Measurements from ENCODE around the gene MYO5A. TPM values are rescaled to one million over a fixed set of nuclear protein-coding genes. Genes with fewer than 3 reads are reported as not detected.

Gene MYO5A
- total RNA-seq, 1 donor from 2014 or later: 41.0 TPM

DNA sequence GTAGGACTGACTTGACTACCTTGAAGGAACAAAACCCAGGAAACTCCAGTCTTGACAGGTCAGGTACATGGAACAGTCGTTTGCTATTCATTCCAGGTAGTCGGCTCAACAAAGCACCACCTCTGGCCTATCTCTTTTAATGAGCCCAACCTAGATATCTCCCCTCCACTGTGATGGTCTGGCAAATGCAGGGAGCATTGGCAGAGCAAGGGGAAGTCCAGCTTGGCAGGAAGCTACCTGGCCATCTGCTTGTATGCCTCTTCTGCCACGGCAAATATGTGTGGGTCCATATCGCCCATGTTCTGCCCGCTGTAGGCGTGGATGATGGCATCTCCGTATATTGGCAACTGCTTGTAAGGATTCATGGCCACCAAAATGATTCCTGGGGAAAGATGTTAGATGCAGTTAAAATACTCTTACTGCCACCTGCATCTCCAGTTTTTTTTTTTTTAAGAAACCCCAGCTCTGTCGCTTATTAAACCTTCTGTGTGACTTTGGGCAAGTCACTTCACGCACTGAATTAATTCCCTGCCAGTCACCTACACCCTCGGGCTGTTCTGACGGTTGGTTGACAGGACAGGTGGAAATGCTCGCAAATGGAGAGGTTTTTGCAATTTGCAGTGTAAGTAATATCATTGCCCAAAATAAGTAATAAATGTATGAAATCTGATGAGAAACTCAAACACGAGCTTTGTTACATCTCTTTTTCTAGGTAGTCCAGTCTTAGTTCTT, 249.9 kb downstream of the MYO5A start:
- Mint-ChIP-seq H3K4me1 (ENCODE audit: low read depth) (no peaks in the 10 kb centered on the region), H3K4me3 (ENCODE audit: unreplicated experiment) (no peak overlapping the region), H3K27ac (ENCODE audit: unreplicated experiment) (no peak overlapping the region), H3K36me3 (ENCODE audit: low read depth) (peaks cover 3% of the 10 kb centered on the region), H3K27me3 (ENCODE audit: low read depth) (no peaks in the 10 kb centered on the region), H3K9me3 (ENCODE audit: low read depth) (no peaks in the 10 kb centered on the region)
- TF ChIP-seq, protein P1, sequence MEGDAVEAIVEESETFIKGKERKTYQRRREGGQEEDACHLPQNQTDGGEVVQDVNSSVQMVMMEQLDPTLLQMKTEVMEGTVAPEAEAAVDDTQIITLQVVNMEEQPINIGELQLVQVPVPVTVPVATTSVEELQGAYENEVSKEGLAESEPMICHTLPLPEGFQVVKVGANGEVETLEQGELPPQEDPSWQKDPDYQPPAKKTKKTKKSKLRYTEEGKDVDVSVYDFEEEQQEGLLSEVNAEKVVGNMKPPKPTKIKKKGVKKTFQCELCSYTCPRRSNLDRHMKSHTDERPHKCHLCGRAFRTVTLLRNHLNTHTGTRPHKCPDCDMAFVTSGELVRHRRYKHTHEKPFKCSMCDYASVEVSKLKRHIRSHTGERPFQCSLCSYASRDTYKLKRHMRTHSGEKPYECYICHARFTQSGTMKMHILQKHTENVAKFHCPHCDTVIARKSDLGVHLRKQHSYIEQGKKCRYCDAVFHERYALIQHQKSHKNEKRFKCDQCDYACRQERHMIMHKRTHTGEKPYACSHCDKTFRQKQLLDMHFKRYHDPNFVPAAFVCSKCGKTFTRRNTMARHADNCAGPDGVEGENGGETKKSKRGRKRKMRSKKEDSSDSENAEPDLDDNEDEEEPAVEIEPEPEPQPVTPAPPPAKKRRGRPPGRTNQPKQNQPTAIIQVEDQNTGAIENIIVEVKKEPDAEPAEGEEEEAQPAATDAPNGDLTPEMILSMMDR (IDR thresholded peaks at IDR 0.05): no peak
- DNase-seq (ENCODE audit: low spot score): no peak

DNA sequence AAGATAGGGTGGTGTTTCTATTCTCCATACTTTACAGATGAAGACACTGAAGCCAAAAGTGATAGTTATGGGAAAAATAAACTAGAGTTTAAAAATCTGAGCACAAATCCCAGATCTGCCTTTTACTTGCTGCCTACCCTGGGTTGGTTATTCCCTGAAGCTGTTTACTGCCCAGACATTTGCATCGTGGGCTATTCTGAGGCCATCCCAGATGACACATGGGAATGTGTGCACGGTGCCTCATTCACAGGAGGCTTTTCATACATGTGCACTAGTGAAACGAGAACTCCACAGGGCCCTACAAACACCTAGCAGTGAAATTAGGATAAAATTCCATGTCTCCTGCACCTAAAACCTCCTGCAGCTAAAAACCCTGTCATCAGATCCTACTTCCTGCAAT, 250.5 kb downstream of the MYO5A start:
- no peak for DNase-seq (ENCODE audit: low spot score)
- H3K9me3 Mint-ChIP-seq (ENCODE audit: low read depth): no peaks in the 10 kb centered on the region
- no peaks in the 10 kb centered on the region for H3K4me1 Mint-ChIP-seq (ENCODE audit: low read depth)
- H3K27me3 Mint-ChIP-seq (ENCODE audit: low read depth): no peaks in the 10 kb centered on the region
- H3K4me3 Mint-ChIP-seq (ENCODE audit: unreplicated experiment): no peak overlapping the region
- TF ChIP-seq, protein P1 (IDR thresholded peaks at IDR 0.05): no peak
- H3K36me3 Mint-ChIP-seq (ENCODE audit: low read depth): peaks cover 3% of the 10 kb centered on the region
- no peak overlapping the region for H3K27ac Mint-ChIP-seq (ENCODE audit: unreplicated experiment)

DNA sequence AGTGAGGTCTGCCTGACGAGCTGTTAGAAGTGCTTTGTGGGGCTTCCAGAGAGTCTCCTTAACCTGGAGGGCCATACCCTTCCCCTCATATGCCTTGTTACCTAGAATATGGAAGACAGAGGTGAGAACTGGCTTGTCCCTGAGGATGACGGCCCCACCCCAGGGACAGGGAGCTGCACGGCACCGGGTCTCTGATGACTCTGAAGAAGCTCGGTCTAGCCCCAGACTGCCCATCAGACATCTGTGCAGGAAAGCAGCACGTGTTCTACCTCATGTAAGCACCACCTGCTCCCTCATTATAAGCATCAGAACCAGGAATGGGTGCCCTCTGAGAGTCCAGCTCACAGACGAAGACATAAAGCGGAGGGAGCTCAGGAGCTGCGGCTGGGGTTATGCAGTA, 251.1 kb downstream of the MYO5A start:
- H3K27ac Mint-ChIP-seq (ENCODE audit: unreplicated experiment): no peak overlapping the region
- TF ChIP-seq, protein P1 (IDR thresholded peaks at IDR 0.05): no peak
- no peaks in the 10 kb centered on the region for H3K9me3 Mint-ChIP-seq (ENCODE audit: low read depth)
- no peaks in the 10 kb centered on the region for H3K4me1 Mint-ChIP-seq (ENCODE audit: low read depth)
- no peaks in the 10 kb centered on the region for H3K27me3 Mint-ChIP-seq (ENCODE audit: low read depth)
- peaks cover 3% of the 10 kb centered on the region for H3K36me3 Mint-ChIP-seq (ENCODE audit: low read depth)
- H3K4me3 Mint-ChIP-seq (ENCODE audit: unreplicated experiment): no peak overlapping the region
- DNase-seq (ENCODE audit: low spot score): no peak

DNA sequence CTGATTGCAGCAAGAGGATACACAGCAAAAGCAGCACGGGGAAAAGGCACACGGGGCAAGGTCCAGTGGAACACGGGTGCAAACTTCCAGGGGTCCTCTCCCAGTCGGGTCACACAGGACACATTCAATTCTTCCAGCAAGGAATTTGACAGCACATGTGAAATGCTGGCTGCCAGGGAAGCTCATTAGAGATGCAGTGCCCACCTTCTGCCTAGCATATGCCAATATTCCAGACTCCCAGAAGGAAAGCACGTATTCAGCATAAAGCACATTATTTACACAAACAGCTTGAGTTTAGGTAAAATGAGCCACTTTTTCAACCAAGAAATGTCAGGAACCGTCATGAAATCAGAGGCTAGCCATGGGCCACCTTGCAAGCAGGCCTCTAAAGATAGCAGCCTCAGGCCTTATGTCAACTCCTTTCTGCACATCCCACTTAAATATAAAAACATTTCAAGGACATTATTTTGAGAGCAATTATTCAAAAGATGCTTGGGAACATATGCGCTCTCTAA, 252.4 kb downstream of the MYO5A start:
- no peaks in the 10 kb centered on the region for H3K27me3 Mint-ChIP-seq (ENCODE audit: low read depth)
- H3K4me1 Mint-ChIP-seq (ENCODE audit: low read depth): no peaks in the 10 kb centered on the region
- no peak for DNase-seq (ENCODE audit: low spot score)
- peaks cover 5% of the 10 kb centered on the region for H3K36me3 Mint-ChIP-seq (ENCODE audit: low read depth)
- H3K4me3 Mint-ChIP-seq (ENCODE audit: unreplicated experiment): no peak overlapping the region
- TF ChIP-seq, protein P1 (IDR thresholded peaks at IDR 0.05): no peak
- H3K27ac Mint-ChIP-seq (ENCODE audit: unreplicated experiment): no peak overlapping the region
- no peaks in the 10 kb centered on the region for H3K9me3 Mint-ChIP-seq (ENCODE audit: low read depth)

DNA sequence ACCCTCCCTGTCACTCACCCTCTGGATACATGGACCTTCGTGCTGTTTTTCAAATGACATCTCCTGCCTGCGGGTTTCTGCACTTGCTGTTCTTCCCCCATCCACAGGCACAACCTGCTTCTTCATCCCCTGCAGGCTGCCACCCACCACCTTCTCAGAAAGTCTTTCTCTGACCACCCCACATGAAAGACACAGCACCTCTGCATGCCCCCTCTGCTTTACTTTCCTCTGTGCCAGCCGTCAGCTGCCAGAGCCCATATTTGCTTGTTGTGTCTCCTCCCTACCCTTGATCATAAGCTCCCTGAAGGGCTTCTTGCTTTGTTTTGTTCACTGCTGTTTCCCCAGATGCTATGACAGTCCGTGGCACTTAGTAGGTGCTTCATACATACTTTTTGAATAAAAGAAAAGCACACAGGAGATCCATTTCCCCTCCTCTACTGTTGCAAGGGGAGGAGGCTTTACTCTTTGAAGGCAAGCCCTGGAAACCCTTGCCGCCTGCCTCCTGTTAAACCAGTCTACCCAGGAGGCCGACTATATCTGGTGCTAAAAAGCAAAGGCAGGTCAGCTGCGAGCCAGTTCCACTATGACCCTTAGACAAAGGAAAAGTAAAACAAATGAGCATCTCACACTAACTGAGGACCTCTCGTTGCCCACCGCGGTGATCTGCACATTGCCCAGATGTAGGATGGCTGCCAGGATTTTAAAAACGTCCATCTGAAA, 265.0 kb downstream of the MYO5A start:
- Mint-ChIP-seq H3K27me3 (ENCODE audit: low read depth) (no peaks in the 10 kb centered on the region), H3K36me3 (ENCODE audit: low read depth) (no peaks in the 10 kb centered on the region), H3K27ac (ENCODE audit: unreplicated experiment) (no peak overlapping the region), H3K4me3 (ENCODE audit: unreplicated experiment) (no peak overlapping the region), H3K4me1 (ENCODE audit: low read depth) (peaks cover 13% of the 10 kb centered on the region), H3K9me3 (ENCODE audit: low read depth) (no peaks in the 10 kb centered on the region)
- TF ChIP-seq, protein P1 (IDR thresholded peaks at IDR 0.05): no peak
- DNase-seq (ENCODE audit: low spot score): no peak
